Measurements from ENCODE around the gene C4orf36. TPM values are rescaled to one million over a fixed set of nuclear protein-coding genes. Genes with fewer than 3 reads are reported as not detected.

Gene C4orf36
- total RNA-seq, 1 donor from 2014 or later, result not detected

- intact Hi-C loops (cut with DNase I), result no loop called here
- no peaks in the 10 kb centered on the region for H3K36me3 ChIP-seq
- H3K9me3 ChIP-seq, result no peaks in the 10 kb centered on the region
- H3K4me3 ChIP-seq, result no peak overlapping the region
- no peaks in the 10 kb centered on the region for H3K27me3 ChIP-seq
- DNase-seq (ENCODE audit: extremely low spot score in 2 of 2), result no peak
- TF ChIP-seq POLR2AphosphoS5 (IDR thresholded peaks at IDR 0.05; ENCODE audit: insufficient read depth in 1 of 2, low read depth in 1 of 2) (no peak), POLR2A (IDR thresholded peaks at IDR 0.05) (no peak), CTCF (IDR thresholded peaks at IDR 0.05) (no peak)
- H3K4me1 ChIP-seq, result peaks cover 22% of the 10 kb centered on the region
- no peak overlapping the region for H3K27ac ChIP-seq
Measured at GRCh38 chr4:86856896-86857295, 35.3 kb downstream of the C4orf36 start.

GRCh38 chr4:86855572-86855971 lies 36.6 kb downstream of the C4orf36 start:
- DNase-seq (ENCODE audit: extremely low spot score in 2 of 2), result no peak
- H3K27me3 ChIP-seq, result no peaks in the 10 kb centered on the region
- intact Hi-C loops (cut with DNase I), result no loop called here
- no peaks in the 10 kb centered on the region for H3K36me3 ChIP-seq
- no peaks in the 10 kb centered on the region for H3K9me3 ChIP-seq
- TF ChIP-seq POLR2AphosphoS5 (IDR thresholded peaks at IDR 0.05; ENCODE audit: insufficient read depth in 1 of 2, low read depth in 1 of 2) (peak in 1 of 2 donors; percentile 66), CTCF (IDR thresholded peaks at IDR 0.05) (no peak), POLR2A (IDR thresholded peaks at IDR 0.05) (no peak)
- no peak overlapping the region for H3K4me3 ChIP-seq
- peak overlapping the region; percentile 22 for H3K27ac ChIP-seq
- H3K4me1 ChIP-seq, result peaks cover 22% of the 10 kb centered on the region

- Histone ChIP-seq H3K4me1 (peaks cover 26% of the 10 kb centered on the region), H3K36me3 (no peaks in the 10 kb centered on the region), H3K27me3 (no peaks in the 10 kb centered on the region), H3K9me3 (no peaks in the 10 kb centered on the region), H3K27ac (no peak overlapping the region), H3K4me3 (no peak overlapping the region)
- TF ChIP-seq CTCF (IDR thresholded peaks at IDR 0.05), result no peak
- no peak for TF ChIP-seq POLR2AphosphoS5 (IDR thresholded peaks at IDR 0.05; ENCODE audit: insufficient read depth in 1 of 2, low read depth in 1 of 2)
- no peak for TF ChIP-seq POLR2A (IDR thresholded peaks at IDR 0.05)
- DNase-seq (ENCODE audit: extremely low spot score in 2 of 2), result no peak
- intact Hi-C loops (cut with DNase I), result no loop called here
Measured at GRCh38 chr4:86853209-86853608, 39.0 kb downstream of the C4orf36 start.

- Histone ChIP-seq H3K4me1 (peaks cover 41% of the 10 kb centered on the region), H3K27ac (peak within 1 kb of the TSS; percentile 72), H3K27me3 (no peaks in the 10 kb centered on the region), H3K36me3 (no peaks in the 10 kb centered on the region), H3K9me3 (no peaks in the 10 kb centered on the region), H3K4me3 (peak within 1 kb of the TSS; percentile 31 to 32)
- no peak for DNase-seq (ENCODE audit: extremely low spot score in 2 of 2)
- TF ChIP-seq POLR2AphosphoS5 (IDR thresholded peaks at IDR 0.05; ENCODE audit: insufficient read depth in 1 of 2, low read depth in 1 of 2), result peak in 1 of 2 donors; percentile 22
- TF ChIP-seq CTCF (IDR thresholded peaks at IDR 0.05), result no peak
- no peak for TF ChIP-seq POLR2A (IDR thresholded peaks at IDR 0.05)
- intact Hi-C loops (cut with DNase I), result no loop called here
Measured at GRCh38 chr4:86848732-86849619, 43.2 kb downstream of the C4orf36 start, which contains the start of gene SLC10A6. SLC10A6 (minus strand) TSS chr4:86849384; CDS start chr4:86849115, 269 bp downstream.

GRCh38 chr4:86848136-86848535 lies 44.1 kb downstream of the C4orf36 start:
- Histone ChIP-seq H3K27me3 (no peaks in the 10 kb centered on the region), H3K4me3 (peak overlapping the region; percentile 31 to 32), H3K9me3 (no peaks in the 10 kb centered on the region), H3K36me3 (no peaks in the 10 kb centered on the region), H3K4me1 (peaks cover 41% of the 10 kb centered on the region), H3K27ac (peak overlapping the region; percentile 72)
- DNase-seq (ENCODE audit: extremely low spot score in 2 of 2), result no peak
- TF ChIP-seq POLR2A (IDR thresholded peaks at IDR 0.05), result no peak
- TF ChIP-seq POLR2AphosphoS5 (IDR thresholded peaks at IDR 0.05; ENCODE audit: insufficient read depth in 1 of 2, low read depth in 1 of 2), result no peak
- no peak for TF ChIP-seq CTCF (IDR thresholded peaks at IDR 0.05)
- intact Hi-C loops (cut with DNase I), result no loop called here

All from vagina (tissue), 2 donors.